ENCODE results near the gene PBXIP1.
A peak's percentile ranks its signal among the peaks of the same experiment; 100 is the strongest.

The PBXIP1 gene

GRCh38 chr1:154938604-154939399 is 17.1 kb downstream of the PBXIP1 start:
- no peaks in the 10 kb centered on the region for H3K27me3 Mint-ChIP-seq (ENCODE audit: low read depth)
- H3K9me3 Mint-ChIP-seq: no peaks in the 10 kb centered on the region
- H3K36me3 Mint-ChIP-seq (ENCODE audit: low read depth): no peaks in the 10 kb centered on the region
- H3K4me3 Mint-ChIP-seq: peak overlapping the region; percentile 60 to 84 (median 74)
- peak overlapping the region; percentile 88 to 100 (median 99) for H3K27ac Mint-ChIP-seq
- no peak for TF ChIP-seq CTCF (IDR thresholded peaks at IDR 0.05; ENCODE audit: unreplicated experiment in 3 of 3)
- H3K4me1 Mint-ChIP-seq: peaks cover 38% of the 10 kb centered on the region

GRCh38 chr1:154937988-154938386 is 17.9 kb downstream of the PBXIP1 start:
- Mint-ChIP-seq H3K36me3 (ENCODE audit: low read depth) (no peaks in the 10 kb centered on the region), H3K4me3 (peak overlapping the region; percentile 87 to 96 (median 92)), H3K4me1 (peaks cover 33% of the 10 kb centered on the region), H3K9me3 (no peaks in the 10 kb centered on the region), H3K27ac (peak overlapping the region; percentile 99 to 100 (median 100)), H3K27me3 (ENCODE audit: low read depth) (no peaks in the 10 kb centered on the region)
- no peak for TF ChIP-seq CTCF (IDR thresholded peaks at IDR 0.05; ENCODE audit: unreplicated experiment in 3 of 3)

- Mint-ChIP-seq H3K9me3 (no peaks in the 10 kb centered on the region), H3K27ac (peak overlapping the region; percentile 99 to 100 (median 100)), H3K4me1 (peaks cover 33% of the 10 kb centered on the region), H3K27me3 (ENCODE audit: low read depth) (no peaks in the 10 kb centered on the region), H3K4me3 (peak overlapping the region; percentile 87 to 96 (median 92)), H3K36me3 (ENCODE audit: low read depth) (no peaks in the 10 kb centered on the region)
- peak in 2 of 3 experiments; percentile 25 to 31 for TF ChIP-seq CTCF (IDR thresholded peaks at IDR 0.05; ENCODE audit: unreplicated experiment in 3 of 3)
Observed at GRCh38 chr1:154937085-154937987, 18.6 kb downstream of the PBXIP1 start.

GRCh38 chr1:154936555-154937084 is 19.3 kb downstream of the PBXIP1 start, which contains the start of gene PMVK:
TSS of gene PMVK (minus strand) at chr1:154936719. CDS start at chr1:154936685, 34 bp downstream.
- TF ChIP-seq CTCF (IDR thresholded peaks at IDR 0.05; ENCODE audit: unreplicated experiment in 3 of 3): peak in 1 of 3 experiments; percentile 30
- H3K27ac Mint-ChIP-seq: peak within 1 kb of the TSS; percentile 99 to 100 (median 100)
- peak within 1 kb of the TSS; percentile 87 to 96 (median 92) for H3K4me3 Mint-ChIP-seq
- H3K4me1 Mint-ChIP-seq: peaks cover 33% of the 10 kb centered on the region
- no peaks in the 10 kb centered on the region for H3K36me3 Mint-ChIP-seq (ENCODE audit: low read depth)
- H3K9me3 Mint-ChIP-seq: no peaks in the 10 kb centered on the region
- no peaks in the 10 kb centered on the region for H3K27me3 Mint-ChIP-seq (ENCODE audit: low read depth)

GRCh38 chr1:154935749-154936554 is 19.9 kb downstream of the PBXIP1 start:
- Mint-ChIP-seq H3K9me3 (no peaks in the 10 kb centered on the region), H3K4me1 (peaks cover 30% of the 10 kb centered on the region), H3K27me3 (ENCODE audit: low read depth) (no peaks in the 10 kb centered on the region), H3K27ac (peak overlapping the region; percentile 99 to 100 (median 100)), H3K36me3 (ENCODE audit: low read depth) (peaks cover 5% of the 10 kb centered on the region), H3K4me3 (peak overlapping the region; percentile 87 to 96 (median 92))
- TF ChIP-seq CTCF (IDR thresholded peaks at IDR 0.05; ENCODE audit: unreplicated experiment in 3 of 3): no peak
